Fibroblast of skin of left biceps (primary cell): ENCODE results near the gene PAK1IP1.
A peak's percentile ranks its signal among the peaks of the same experiment; 100 is the strongest.
"Not testable (repeated sequence)": the region's sequence is repeated elsewhere in the genome, so short reads cannot be mapped to it uniquely, and the experiment has no call there.

Experiments used
- DNase-seq, 2 experiments: peaks; one replicate each; pipeline ENCODE4 v3.0.0-alpha.2; 2013; ENCODE audit warnings: low read depth in 2 of 2

The PAK1IP1 gene

GRCh38 chr6:10743515-10743914 lies 48.7 kb downstream of the PAK1IP1 start:
- DNase-seq, result no peak

- DNase-seq, result no peak
Measured at GRCh38 chr6:10745116-10745515, 50.3 kb downstream of the PAK1IP1 start.

- DNase-seq, result no peak
Measured at GRCh38 chr6:10746915-10747250, 52.1 kb downstream of the PAK1IP1 start.

GRCh38 chr6:10747251-10747972 lies 52.6 kb downstream of the PAK1IP1 start, which contains the start of gene TMEM14B:
Gene TMEM14B (plus strand): TSS chr6:10747805. CDS start chr6:10749246, 1,441 bp downstream.
- peak; percentile 86 to 88 for DNase-seq

GRCh38 chr6:10749734-10750133 lies 55.0 kb downstream of the PAK1IP1 start:
- DNase-seq, result no peak

GRCh38 chr6:10750568-10750967 lies 55.8 kb downstream of the PAK1IP1 start:
- not testable (repeated sequence) for DNase-seq

GRCh38 chr6:10751757-10752156 lies 57.0 kb downstream of the PAK1IP1 start:
- not testable (repeated sequence) for DNase-seq

DNA sequence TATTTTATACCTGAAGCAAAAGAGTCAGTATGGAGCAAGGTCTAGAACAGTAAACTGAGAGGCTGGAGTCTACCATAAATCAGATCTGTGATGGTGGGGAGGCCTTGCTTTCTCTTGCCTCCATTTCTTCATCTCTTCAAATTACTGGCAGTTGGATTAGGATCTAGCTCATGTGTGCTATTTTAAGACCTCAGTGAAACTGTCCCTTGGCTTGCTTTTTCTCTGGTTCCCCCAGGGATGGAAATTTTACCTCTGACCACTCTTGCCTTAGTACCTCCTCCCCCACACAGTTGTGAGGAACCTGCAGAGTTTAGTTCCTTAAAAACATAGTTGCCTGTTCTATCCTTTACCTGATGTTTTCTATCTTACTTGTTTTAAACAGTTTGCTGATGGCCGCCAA lies 61.3 kb downstream of the PAK1IP1 start:
- DNase-seq, result no peak
